ENCODE results near the gene AOX1.

DNA sequence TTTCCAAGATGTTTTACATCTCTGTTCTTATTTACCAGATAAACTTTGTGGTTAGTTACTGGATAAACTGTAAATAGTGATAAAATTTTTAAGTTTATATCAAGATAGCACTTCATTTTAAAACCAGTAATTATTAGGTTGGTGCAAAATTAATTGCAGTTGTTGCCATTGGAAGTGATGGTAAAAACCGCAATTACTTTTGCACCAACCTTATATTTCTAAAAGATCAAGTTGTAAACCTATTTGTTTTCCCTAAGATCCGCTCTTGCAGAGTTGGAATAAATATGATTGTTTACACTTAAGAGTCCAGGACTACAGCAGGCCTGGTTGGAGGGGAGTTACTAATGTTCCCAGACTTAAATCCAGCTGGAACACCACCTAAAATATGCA is 479 bp upstream of the AOX1 start:
- TF ChIP-seq, protein P1, sequence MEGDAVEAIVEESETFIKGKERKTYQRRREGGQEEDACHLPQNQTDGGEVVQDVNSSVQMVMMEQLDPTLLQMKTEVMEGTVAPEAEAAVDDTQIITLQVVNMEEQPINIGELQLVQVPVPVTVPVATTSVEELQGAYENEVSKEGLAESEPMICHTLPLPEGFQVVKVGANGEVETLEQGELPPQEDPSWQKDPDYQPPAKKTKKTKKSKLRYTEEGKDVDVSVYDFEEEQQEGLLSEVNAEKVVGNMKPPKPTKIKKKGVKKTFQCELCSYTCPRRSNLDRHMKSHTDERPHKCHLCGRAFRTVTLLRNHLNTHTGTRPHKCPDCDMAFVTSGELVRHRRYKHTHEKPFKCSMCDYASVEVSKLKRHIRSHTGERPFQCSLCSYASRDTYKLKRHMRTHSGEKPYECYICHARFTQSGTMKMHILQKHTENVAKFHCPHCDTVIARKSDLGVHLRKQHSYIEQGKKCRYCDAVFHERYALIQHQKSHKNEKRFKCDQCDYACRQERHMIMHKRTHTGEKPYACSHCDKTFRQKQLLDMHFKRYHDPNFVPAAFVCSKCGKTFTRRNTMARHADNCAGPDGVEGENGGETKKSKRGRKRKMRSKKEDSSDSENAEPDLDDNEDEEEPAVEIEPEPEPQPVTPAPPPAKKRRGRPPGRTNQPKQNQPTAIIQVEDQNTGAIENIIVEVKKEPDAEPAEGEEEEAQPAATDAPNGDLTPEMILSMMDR (conservative IDR thresholded peaks at IDR 0.05): no peak
- TF ChIP-seq EZH2 (IDR thresholded peaks at IDR 0.05; ENCODE audit: low read depth): no peak

Data from PC-9 (cell line).